Smooth muscle cell (in vitro differentiated cells): ENCODE results near the gene C1orf52. TPM values are rescaled to one million over a fixed set of nuclear protein-coding genes. Genes with fewer than 3 reads are reported as not detected.
A peak's percentile ranks its signal among the peaks of the same experiment; 100 is the strongest.

Source experiments
- DNase-seq: peaks from one replicate; lab custom pipeline; 2025; ENCODE audit not compliant: unreplicated experiment; lab: John Stamatoyannopoulos, UW
- H2AFZ ChIP-seq: fragments of 200-600 bp; sonication (generic); 2 replicates; pipeline ENCODE4 v1.6.0; 2016; ENCODE audit warnings: antibody characterized with exemption, low read depth, mild to moderate bottlenecking
- H3F3A ChIP-seq: fragments of 200-600 bp; sonication (generic); 2 replicates; pipeline ENCODE4 v1.6.0; 2017; ENCODE audit warnings: antibody characterized with exemption, low read depth
- H3K27ac ChIP-seq: fragments of 200-600 bp; sonication (generic); 2 replicates; pipeline ENCODE4 v1.5.1; 2016; ENCODE audit warnings: low read depth, mild to moderate bottlenecking
- H3K27me3 ChIP-seq: fragments of 200-600 bp; sonication (generic); 2 replicates; pipeline ENCODE4 v1.6.1; 2016; ENCODE audit warnings: low read depth, mild to moderate bottlenecking
- H3K36me3 ChIP-seq: fragments of 200-600 bp; sonication (generic); 2 replicates; pipeline ENCODE4 v1.5.1; 2016; ENCODE audit warnings: low read depth
- H3K4me1 ChIP-seq: fragments of 200-600 bp; sonication (generic); 2 replicates; pipeline ENCODE4 v1.5.1; 2016; ENCODE audit warnings: low read depth
- H3K4me2 ChIP-seq: fragments of 200-600 bp; sonication (generic); 2 replicates; pipeline ENCODE4 v1.6.0; 2016; ENCODE audit warnings: mild to moderate bottlenecking
- H3K4me3 ChIP-seq: fragments of 200-600 bp; sonication (generic); 2 replicates; pipeline ENCODE4 v1.5.1; 2016; ENCODE audit warnings: mild to moderate bottlenecking
- H3K79me2 ChIP-seq: fragments of 200-600 bp; sonication (generic); 2 replicates; pipeline ENCODE4 v1.6.0; 2016; ENCODE audit warnings: low read depth, mild to moderate bottlenecking
- H3K9ac ChIP-seq: fragments of 200-600 bp; sonication (generic); 2 replicates; pipeline ENCODE4 v1.6.0; 2016; ENCODE audit warnings: low read depth
- H3K9me3 ChIP-seq: fragments of 200-600 bp; sonication (generic); replicated peaks from 2 replicates; pipeline ENCODE4 v1.5.1; 2016; ENCODE audit warnings: low read depth
- H4K20me1 ChIP-seq: fragments of 200-600 bp; sonication (generic); 2 replicates; pipeline ENCODE4 v1.6.0; 2016; ENCODE audit warnings: low read depth
- WGBS: methylation state at CpG from one replicate; pipeline ENCODE4 v1.1.7; 2016; ENCODE audit warnings: low lambda C conversion rate; 5-methylcytosine and 5-hydroxymethylcytosine counted together
- polyA plus RNA-seq: library from polyadenylated mRNA; unstranded; fragments of >200 nt; fragmentation: Nextera tagmentation; extraction: Ambion mirVana; gene quantifications from 2 replicates; pipeline ENCODE4 v1.2.1, GENCODE V29; 2016
- total RNA-seq: library from RNA; depleted of rRNA; stranded (reverse); fragments of >200 nt; gene quantifications from 2 replicates; pipeline ENCODE4 v1.2.3, GENCODE V29; 2014
- TF ChIP-seq, protein P1 (sequence below): fragments of 200-600 bp; sonication (generic); IDR thresholded peaks from 2 replicates; pipeline ENCODE4 v1.5.1; 2017; ENCODE audit warnings: borderline replicate concordance, mild to moderate bottlenecking, antibody characterized with exemption; ENCODE audit not compliant: insufficient read depth, poor library complexity, severe bottlenecking

C1orf52 gene
- total and polyA plus RNA-seq, 2 experiments from 2014 or later, result 39.4 to 46.4 TPM

DNA sequence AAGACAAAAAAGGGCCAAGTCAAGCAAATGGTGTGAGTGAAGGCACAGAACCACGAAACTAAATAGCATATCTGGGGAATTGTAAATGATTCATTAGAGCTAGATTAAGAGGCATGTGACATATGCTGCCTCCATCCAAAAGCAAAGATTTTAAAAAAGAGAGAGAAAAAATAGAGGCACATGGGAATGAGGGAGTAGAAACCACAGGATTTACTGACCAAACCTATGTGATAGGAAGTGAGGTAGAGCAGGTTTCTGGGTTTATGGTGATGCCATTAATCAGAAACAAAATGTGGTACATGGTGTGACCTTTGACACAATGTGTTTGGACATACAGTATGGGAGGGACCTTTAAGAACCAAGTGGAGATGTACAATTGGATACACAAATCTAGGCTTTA, 13.6 kb downstream of the C1orf52 start:
- H3K4me2 ChIP-seq, result peak overlapping the region; percentile 73
- H3K27ac ChIP-seq, result peak overlapping the region; percentile 90

GRCh38 chr1:85245456-85245855, 14.0 kb downstream of the C1orf52 start:
- H2AFZ ChIP-seq, result peak overlapping the region; percentile 5
- H3F3A ChIP-seq, result peaks cover 26% of the 10 kb centered on the region
- no peaks in the 10 kb centered on the region for H3K79me2 ChIP-seq
- no peaks in the 10 kb centered on the region for H3K27me3 ChIP-seq
- H3K9ac ChIP-seq, result peak overlapping the region; percentile 14
- no peaks in the 10 kb centered on the region for H4K20me1 ChIP-seq
- no peaks in the 10 kb centered on the region for H3K9me3 ChIP-seq
- TF ChIP-seq, protein P1, sequence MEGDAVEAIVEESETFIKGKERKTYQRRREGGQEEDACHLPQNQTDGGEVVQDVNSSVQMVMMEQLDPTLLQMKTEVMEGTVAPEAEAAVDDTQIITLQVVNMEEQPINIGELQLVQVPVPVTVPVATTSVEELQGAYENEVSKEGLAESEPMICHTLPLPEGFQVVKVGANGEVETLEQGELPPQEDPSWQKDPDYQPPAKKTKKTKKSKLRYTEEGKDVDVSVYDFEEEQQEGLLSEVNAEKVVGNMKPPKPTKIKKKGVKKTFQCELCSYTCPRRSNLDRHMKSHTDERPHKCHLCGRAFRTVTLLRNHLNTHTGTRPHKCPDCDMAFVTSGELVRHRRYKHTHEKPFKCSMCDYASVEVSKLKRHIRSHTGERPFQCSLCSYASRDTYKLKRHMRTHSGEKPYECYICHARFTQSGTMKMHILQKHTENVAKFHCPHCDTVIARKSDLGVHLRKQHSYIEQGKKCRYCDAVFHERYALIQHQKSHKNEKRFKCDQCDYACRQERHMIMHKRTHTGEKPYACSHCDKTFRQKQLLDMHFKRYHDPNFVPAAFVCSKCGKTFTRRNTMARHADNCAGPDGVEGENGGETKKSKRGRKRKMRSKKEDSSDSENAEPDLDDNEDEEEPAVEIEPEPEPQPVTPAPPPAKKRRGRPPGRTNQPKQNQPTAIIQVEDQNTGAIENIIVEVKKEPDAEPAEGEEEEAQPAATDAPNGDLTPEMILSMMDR, result no peak
- WGBS, result 7% methylated on average over 1 of the region's 1 CpG
- H3K4me2 ChIP-seq, result peak overlapping the region; percentile 73
- H3K36me3 ChIP-seq, result no peaks in the 10 kb centered on the region
- peak overlapping the region; percentile 90 for H3K27ac ChIP-seq
- no peak overlapping the region for H3K4me3 ChIP-seq
- H3K4me1 ChIP-seq, result peaks cover 34% of the 10 kb centered on the region
- no peak for DNase-seq

More for the DNA sequence above, 13.6 kb downstream of the C1orf52 start:
- no peaks in the 10 kb centered on the region for H3K27me3 ChIP-seq
- no peaks in the 10 kb centered on the region for H4K20me1 ChIP-seq
- 23% methylated on average over 1 of the region's 1 CpG for WGBS
- no peaks in the 10 kb centered on the region for H3K36me3 ChIP-seq
- peaks cover 30% of the 10 kb centered on the region for H3K4me1 ChIP-seq
- H3K9me3 ChIP-seq, result no peaks in the 10 kb centered on the region
- DNase-seq, result no peak
- peaks cover 24% of the 10 kb centered on the region for H3F3A ChIP-seq
- H3K79me2 ChIP-seq, result no peaks in the 10 kb centered on the region
- no peak overlapping the region for H3K4me3 ChIP-seq
- peak overlapping the region; percentile 5 for H2AFZ ChIP-seq
- TF ChIP-seq, protein P1, result no peak
- H3K9ac ChIP-seq, result peak overlapping the region; percentile 14

GRCh38 chr1:85244271-85245061, 15.0 kb downstream of the C1orf52 start:
- Histone ChIP-seq H3K9ac (peak overlapping the region; percentile 42), H4K20me1 (no peaks in the 10 kb centered on the region), H3K4me1 (peaks cover 41% of the 10 kb centered on the region), H3K79me2 (no peaks in the 10 kb centered on the region), H3K27me3 (no peaks in the 10 kb centered on the region), H3F3A (peaks cover 34% of the 10 kb centered on the region), H3K4me3 (no peak overlapping the region), H3K36me3 (no peaks in the 10 kb centered on the region), H3K27ac (peak overlapping the region; percentile 90), H2AFZ (no peak overlapping the region), H3K4me2 (peak overlapping the region; percentile 73), H3K9me3 (no peaks in the 10 kb centered on the region)
- DNase-seq, result no peak
- WGBS, result 0% methylated on average over 4 of the region's 4 CpGs
- TF ChIP-seq, protein P1, result no peak

- Histone ChIP-seq H2AFZ (peak overlapping the region; percentile 7), H3K27ac (peak overlapping the region; percentile 90)
These were observed 16.1 kb downstream of the C1orf52 start for GRCh38 chr1:85243372-85243771.

More at GRCh38 chr1:85243372-85243771, 16.1 kb downstream of the C1orf52 start:
- no peak for DNase-seq
- H3K36me3 ChIP-seq, result no peaks in the 10 kb centered on the region
- H3K79me2 ChIP-seq, result no peaks in the 10 kb centered on the region
- H3K9me3 ChIP-seq, result no peaks in the 10 kb centered on the region
- no peaks in the 10 kb centered on the region for H4K20me1 ChIP-seq
- peaks cover 41% of the 10 kb centered on the region for H3K4me1 ChIP-seq
- H3K4me3 ChIP-seq, result no peak overlapping the region
- peak overlapping the region; percentile 42 for H3K9ac ChIP-seq
- H3F3A ChIP-seq, result peaks cover 34% of the 10 kb centered on the region
- TF ChIP-seq, protein P1, result no peak
- no peaks in the 10 kb centered on the region for H3K27me3 ChIP-seq
- peak overlapping the region; percentile 73 for H3K4me2 ChIP-seq
